Measurements from ENCODE around the gene SPRR1B. TPM values are rescaled to one million over a fixed set of nuclear protein-coding genes. Genes with fewer than 3 reads are reported as not detected.

Gene SPRR1B
- total RNA-seq, 1 experiment from 2014 or later = not detected

DNA sequence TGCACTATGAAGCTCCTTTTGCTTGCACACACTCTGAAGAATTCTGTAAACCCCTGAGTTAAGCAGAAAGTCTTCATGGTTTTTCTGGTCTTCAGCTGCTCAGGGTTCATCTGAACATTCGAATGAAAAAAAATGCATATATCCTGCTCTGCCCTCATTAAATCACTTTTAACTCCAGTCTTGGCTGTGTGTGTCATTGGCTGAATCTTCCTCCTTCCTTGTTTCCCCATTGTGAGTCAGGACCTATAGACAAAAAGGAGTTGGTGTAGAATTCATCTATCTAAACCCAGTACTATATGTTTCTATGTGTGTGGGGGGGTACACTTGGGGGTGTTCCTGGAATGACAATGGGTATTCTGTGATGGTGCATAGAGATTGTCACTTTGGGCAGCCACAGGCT lies 6.6 kb upstream of the SPRR1B start:
- Mint-ChIP-seq H3K36me3 (no peaks in the 10 kb centered on the region), H3K4me3 (no peak overlapping the region), H3K9me3 (peaks cover 28% of the 10 kb centered on the region), H3K27ac (no peak overlapping the region), H3K27me3 (ENCODE audit: low read depth) (no peaks in the 10 kb centered on the region; the same call in 1 of the 2 replicates), H3K4me1 (peaks cover 27% of the 10 kb centered on the region)
- DNase-seq (ENCODE audit: low spot score) = no peak
- TF ChIP-seq, protein P1, sequence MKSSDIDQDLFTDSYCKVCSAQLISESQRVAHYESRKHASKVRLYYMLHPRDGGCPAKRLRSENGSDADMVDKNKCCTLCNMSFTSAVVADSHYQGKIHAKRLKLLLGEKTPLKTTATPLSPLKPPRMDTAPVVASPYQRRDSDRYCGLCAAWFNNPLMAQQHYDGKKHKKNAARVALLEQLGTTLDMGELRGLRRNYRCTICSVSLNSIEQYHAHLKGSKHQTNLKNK (CRISPR knock-in tag; IDR thresholded peaks at IDR 0.05) = no peak
- TF ChIP-seq ZNF121 (CRISPR knock-in tag; IDR thresholded peaks at IDR 0.05) (no peak), IRF2 (CRISPR knock-in tag; IDR thresholded peaks at IDR 0.05; ENCODE audit: borderline replicate concordance, low read depth) (no peak), RELA (CRISPR knock-in tag; IDR thresholded peaks at IDR 0.05; ENCODE audit: borderline replicate concordance) (no peak), ZNF263 (CRISPR knock-in tag; IDR thresholded peaks at IDR 0.05; ENCODE audit: low read depth) (no peak), ZNF317 (CRISPR knock-in tag; IDR thresholded peaks at IDR 0.05; ENCODE audit: borderline replicate concordance, low read depth) (no peak), TP53 (CRISPR knock-in tag; IDR thresholded peaks at IDR 0.05) (no peak), OVOL2 (CRISPR knock-in tag; IDR thresholded peaks at IDR 0.05; ENCODE audit: borderline replicate concordance) (no peak)
- TF ChIP-seq, protein P2, sequence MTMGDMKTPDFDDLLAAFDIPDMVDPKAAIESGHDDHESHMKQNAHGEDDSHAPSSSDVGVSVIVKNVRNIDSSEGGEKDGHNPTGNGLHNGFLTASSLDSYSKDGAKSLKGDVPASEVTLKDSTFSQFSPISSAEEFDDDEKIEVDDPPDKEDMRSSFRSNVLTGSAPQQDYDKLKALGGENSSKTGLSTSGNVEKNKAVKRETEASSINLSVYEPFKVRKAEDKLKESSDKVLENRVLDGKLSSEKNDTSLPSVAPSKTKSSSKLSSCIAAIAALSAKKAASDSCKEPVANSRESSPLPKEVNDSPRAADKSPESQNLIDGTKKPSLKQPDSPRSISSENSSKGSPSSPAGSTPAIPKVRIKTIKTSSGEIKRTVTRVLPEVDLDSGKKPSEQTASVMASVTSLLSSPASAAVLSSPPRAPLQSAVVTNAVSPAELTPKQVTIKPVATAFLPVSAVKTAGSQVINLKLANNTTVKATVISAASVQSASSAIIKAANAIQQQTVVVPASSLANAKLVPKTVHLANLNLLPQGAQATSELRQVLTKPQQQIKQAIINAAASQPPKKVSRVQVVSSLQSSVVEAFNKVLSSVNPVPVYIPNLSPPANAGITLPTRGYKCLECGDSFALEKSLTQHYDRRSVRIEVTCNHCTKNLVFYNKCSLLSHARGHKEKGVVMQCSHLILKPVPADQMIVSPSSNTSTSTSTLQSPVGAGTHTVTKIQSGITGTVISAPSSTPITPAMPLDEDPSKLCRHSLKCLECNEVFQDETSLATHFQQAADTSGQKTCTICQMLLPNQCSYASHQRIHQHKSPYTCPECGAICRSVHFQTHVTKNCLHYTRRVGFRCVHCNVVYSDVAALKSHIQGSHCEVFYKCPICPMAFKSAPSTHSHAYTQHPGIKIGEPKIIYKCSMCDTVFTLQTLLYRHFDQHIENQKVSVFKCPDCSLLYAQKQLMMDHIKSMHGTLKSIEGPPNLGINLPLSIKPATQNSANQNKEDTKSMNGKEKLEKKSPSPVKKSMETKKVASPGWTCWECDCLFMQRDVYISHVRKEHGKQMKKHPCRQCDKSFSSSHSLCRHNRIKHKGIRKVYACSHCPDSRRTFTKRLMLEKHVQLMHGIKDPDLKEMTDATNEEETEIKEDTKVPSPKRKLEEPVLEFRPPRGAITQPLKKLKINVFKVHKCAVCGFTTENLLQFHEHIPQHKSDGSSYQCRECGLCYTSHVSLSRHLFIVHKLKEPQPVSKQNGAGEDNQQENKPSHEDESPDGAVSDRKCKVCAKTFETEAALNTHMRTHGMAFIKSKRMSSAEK (CRISPR knock-in tag; IDR thresholded peaks at IDR 0.05; ENCODE audit: borderline replicate concordance) = no peak
- TF ChIP-seq, protein P3, sequence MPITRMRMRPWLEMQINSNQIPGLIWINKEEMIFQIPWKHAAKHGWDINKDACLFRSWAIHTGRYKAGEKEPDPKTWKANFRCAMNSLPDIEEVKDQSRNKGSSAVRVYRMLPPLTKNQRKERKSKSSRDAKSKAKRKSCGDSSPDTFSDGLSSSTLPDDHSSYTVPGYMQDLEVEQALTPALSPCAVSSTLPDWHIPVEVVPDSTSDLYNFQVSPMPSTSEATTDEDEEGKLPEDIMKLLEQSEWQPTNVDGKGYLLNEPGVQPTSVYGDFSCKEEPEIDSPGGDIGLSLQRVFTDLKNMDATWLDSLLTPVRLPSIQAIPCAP (CRISPR knock-in tag; IDR thresholded peaks at IDR 0.05) = no peak
- TF ChIP-seq, protein P4, sequence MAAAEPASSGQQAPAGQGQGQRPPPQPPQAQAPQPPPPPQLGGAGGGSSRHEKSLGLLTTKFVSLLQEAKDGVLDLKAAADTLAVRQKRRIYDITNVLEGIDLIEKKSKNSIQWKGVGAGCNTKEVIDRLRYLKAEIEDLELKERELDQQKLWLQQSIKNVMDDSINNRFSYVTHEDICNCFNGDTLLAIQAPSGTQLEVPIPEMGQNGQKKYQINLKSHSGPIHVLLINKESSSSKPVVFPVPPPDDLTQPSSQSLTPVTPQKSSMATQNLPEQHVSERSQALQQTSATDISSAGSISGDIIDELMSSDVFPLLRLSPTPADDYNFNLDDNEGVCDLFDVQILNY (CRISPR knock-in tag; IDR thresholded peaks at IDR 0.05) = no peak
- POLR2A ChIA-PET = no interaction called here
- CTCF ChIA-PET = no interaction called here
- ATAC-seq = no peak

DNA sequence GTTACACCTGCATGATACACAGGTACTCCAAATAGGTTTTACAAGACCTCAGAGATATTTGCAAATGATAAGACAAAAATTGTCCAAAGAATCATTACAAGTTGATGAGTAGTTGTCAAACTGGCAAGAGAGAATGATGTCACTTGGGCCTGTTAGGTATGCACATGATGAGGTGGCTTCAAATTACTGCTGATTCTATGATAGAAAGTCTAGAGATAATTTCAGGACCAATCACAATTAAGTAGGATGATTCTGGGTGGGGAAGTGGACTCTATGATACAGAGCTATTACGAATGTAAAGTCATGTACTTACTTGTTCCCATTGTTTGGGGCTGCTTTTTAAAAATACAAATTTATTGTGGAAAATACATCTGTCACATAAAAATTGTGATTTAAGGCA lies 5.2 kb upstream of the SPRR1B start:
- no peak overlapping the region for H3K27ac Mint-ChIP-seq
- H3K36me3 Mint-ChIP-seq = no peaks in the 10 kb centered on the region
- H3K9me3 Mint-ChIP-seq = peaks cover 23% of the 10 kb centered on the region
- ATAC-seq (no peak), DNase-seq (ENCODE audit: low spot score) (no peak)
- peaks cover 26% of the 10 kb centered on the region for H3K4me1 Mint-ChIP-seq
- no peak overlapping the region for H3K4me3 Mint-ChIP-seq
- H3K27me3 Mint-ChIP-seq (ENCODE audit: low read depth) = no peaks in the 10 kb centered on the region
- ChIA-PET POLR2A (no interaction called here), CTCF (interaction anchor here (0.7 kb wide), 1 partner anchor 14 kb away, joined by 3 read pairs; no protein-coding TSS in a partner anchor)
- TF ChIP-seq, protein P5, sequence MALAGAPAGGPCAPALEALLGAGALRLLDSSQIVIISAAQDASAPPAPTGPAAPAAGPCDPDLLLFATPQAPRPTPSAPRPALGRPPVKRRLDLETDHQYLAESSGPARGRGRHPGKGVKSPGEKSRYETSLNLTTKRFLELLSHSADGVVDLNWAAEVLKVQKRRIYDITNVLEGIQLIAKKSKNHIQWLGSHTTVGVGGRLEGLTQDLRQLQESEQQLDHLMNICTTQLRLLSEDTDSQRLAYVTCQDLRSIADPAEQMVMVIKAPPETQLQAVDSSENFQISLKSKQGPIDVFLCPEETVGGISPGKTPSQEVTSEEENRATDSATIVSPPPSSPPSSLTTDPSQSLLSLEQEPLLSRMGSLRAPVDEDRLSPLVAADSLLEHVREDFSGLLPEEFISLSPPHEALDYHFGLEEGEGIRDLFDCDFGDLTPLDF (CRISPR knock-in tag; IDR thresholded peaks at IDR 0.05) = no peak
- TF ChIP-seq FOXK1 (CRISPR knock-in tag; IDR thresholded peaks at IDR 0.05) = no peak
- TF ChIP-seq NR1H2 (CRISPR knock-in tag; IDR thresholded peaks at IDR 0.05) = no peak
- no peak for TF ChIP-seq MXD4 (CRISPR knock-in tag; IDR thresholded peaks at IDR 0.05; ENCODE audit: borderline replicate concordance)

DNA sequence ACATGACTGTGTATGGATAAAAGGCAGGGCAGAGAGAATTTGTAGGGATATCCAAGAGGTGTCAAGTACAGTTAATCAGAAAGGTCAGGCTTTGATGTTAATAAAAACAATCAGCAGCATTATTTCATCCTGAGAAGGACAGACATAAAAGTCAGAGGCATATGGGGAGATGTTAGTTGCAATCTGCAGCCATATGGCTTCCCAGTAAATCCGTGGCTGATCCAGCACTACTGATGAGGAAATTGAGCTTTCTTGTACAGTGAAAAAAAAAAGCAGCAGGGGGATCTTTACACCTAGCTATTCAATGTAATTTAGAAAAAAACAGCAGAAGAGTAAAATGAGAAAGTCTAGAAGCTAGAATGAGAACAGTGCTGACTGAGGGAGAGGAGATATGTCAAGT lies 2.2 kb upstream of the SPRR1B start:
- ChIA-PET POLR2A (no interaction called here), CTCF (no interaction called here)
- Mint-ChIP-seq H3K4me3 (no peak overlapping the region), H3K4me1 (peaks cover 19% of the 10 kb centered on the region), H3K27me3 (ENCODE audit: low read depth) (no peaks in the 10 kb centered on the region), H3K27ac (no peak overlapping the region), H3K9me3 (peaks cover 14% of the 10 kb centered on the region), H3K36me3 (no peaks in the 10 kb centered on the region)
- DNase-seq (ENCODE audit: low spot score) (no peak), ATAC-seq (no peak)
- TF ChIP-seq, protein P6, sequence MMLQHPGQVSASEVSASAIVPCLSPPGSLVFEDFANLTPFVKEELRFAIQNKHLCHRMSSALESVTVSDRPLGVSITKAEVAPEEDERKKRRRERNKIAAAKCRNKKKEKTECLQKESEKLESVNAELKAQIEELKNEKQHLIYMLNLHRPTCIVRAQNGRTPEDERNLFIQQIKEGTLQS (CRISPR knock-in tag; conservative IDR thresholded peaks at IDR 0.05) = no peak
- TF ChIP-seq OVOL2 (CRISPR knock-in tag; IDR thresholded peaks at IDR 0.05; ENCODE audit: borderline replicate concordance) (no peak), IRF2 (CRISPR knock-in tag; IDR thresholded peaks at IDR 0.05; ENCODE audit: borderline replicate concordance, low read depth) (no peak), NFATC4 (CRISPR knock-in tag; IDR thresholded peaks at IDR 0.05) (no peak), NFE2L1 (CRISPR knock-in tag; IDR thresholded peaks at IDR 0.05) (no peak), ZNF317 (CRISPR knock-in tag; IDR thresholded peaks at IDR 0.05; ENCODE audit: borderline replicate concordance, low read depth) (no peak)
- TF ChIP-seq, protein P7, sequence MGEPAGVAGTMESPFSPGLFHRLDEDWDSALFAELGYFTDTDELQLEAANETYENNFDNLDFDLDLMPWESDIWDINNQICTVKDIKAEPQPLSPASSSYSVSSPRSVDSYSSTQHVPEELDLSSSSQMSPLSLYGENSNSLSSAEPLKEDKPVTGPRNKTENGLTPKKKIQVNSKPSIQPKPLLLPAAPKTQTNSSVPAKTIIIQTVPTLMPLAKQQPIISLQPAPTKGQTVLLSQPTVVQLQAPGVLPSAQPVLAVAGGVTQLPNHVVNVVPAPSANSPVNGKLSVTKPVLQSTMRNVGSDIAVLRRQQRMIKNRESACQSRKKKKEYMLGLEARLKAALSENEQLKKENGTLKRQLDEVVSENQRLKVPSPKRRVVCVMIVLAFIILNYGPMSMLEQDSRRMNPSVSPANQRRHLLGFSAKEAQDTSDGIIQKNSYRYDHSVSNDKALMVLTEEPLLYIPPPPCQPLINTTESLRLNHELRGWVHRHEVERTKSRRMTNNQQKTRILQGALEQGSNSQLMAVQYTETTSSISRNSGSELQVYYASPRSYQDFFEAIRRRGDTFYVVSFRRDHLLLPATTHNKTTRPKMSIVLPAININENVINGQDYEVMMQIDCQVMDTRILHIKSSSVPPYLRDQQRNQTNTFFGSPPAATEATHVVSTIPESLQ (CRISPR knock-in tag; IDR thresholded peaks at IDR 0.05) = no peak
- TF ChIP-seq, protein P8, sequence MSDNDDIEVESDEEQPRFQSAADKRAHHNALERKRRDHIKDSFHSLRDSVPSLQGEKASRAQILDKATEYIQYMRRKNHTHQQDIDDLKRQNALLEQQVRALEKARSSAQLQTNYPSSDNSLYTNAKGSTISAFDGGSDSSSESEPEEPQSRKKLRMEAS (CRISPR knock-in tag; IDR thresholded peaks at IDR 0.05) = no peak

Measured in WTC11 (cell line).